Smooth muscle cell (in vitro differentiated cells): ENCODE results near the gene MYRIP. TPM values are rescaled to one million over a fixed set of nuclear protein-coding genes. Genes with fewer than 3 reads are reported as not detected.

Experiments used
- DNase-seq: peaks from one replicate; lab custom pipeline; 2025; ENCODE audit not compliant: unreplicated experiment; lab: John Stamatoyannopoulos, UW
- H2AFZ ChIP-seq: fragments of 200-600 bp; sonication (generic); 2 replicates; pipeline ENCODE4 v1.6.0; 2016; ENCODE audit warnings: antibody characterized with exemption, low read depth, mild to moderate bottlenecking
- H3F3A ChIP-seq: fragments of 200-600 bp; sonication (generic); 2 replicates; pipeline ENCODE4 v1.6.0; 2017; ENCODE audit warnings: antibody characterized with exemption, low read depth
- H3K27ac ChIP-seq: fragments of 200-600 bp; sonication (generic); 2 replicates; pipeline ENCODE4 v1.5.1; 2016; ENCODE audit warnings: low read depth, mild to moderate bottlenecking
- H3K27me3 ChIP-seq: fragments of 200-600 bp; sonication (generic); 2 replicates; pipeline ENCODE4 v1.6.1; 2016; ENCODE audit warnings: low read depth, mild to moderate bottlenecking
- H3K36me3 ChIP-seq: fragments of 200-600 bp; sonication (generic); 2 replicates; pipeline ENCODE4 v1.5.1; 2016; ENCODE audit warnings: low read depth
- H3K4me1 ChIP-seq: fragments of 200-600 bp; sonication (generic); 2 replicates; pipeline ENCODE4 v1.5.1; 2016; ENCODE audit warnings: low read depth
- H3K4me2 ChIP-seq: fragments of 200-600 bp; sonication (generic); 2 replicates; pipeline ENCODE4 v1.6.0; 2016; ENCODE audit warnings: mild to moderate bottlenecking
- H3K4me3 ChIP-seq: fragments of 200-600 bp; sonication (generic); 2 replicates; pipeline ENCODE4 v1.5.1; 2016; ENCODE audit warnings: mild to moderate bottlenecking
- H3K79me2 ChIP-seq: fragments of 200-600 bp; sonication (generic); 2 replicates; pipeline ENCODE4 v1.6.0; 2016; ENCODE audit warnings: low read depth, mild to moderate bottlenecking
- H3K9ac ChIP-seq: fragments of 200-600 bp; sonication (generic); 2 replicates; pipeline ENCODE4 v1.6.0; 2016; ENCODE audit warnings: low read depth
- H3K9me3 ChIP-seq: fragments of 200-600 bp; sonication (generic); replicated peaks from 2 replicates; pipeline ENCODE4 v1.5.1; 2016; ENCODE audit warnings: low read depth
- H4K20me1 ChIP-seq: fragments of 200-600 bp; sonication (generic); 2 replicates; pipeline ENCODE4 v1.6.0; 2016; ENCODE audit warnings: low read depth
- WGBS: methylation state at CpG from one replicate; pipeline ENCODE4 v1.1.7; 2016; ENCODE audit warnings: low lambda C conversion rate; 5-methylcytosine and 5-hydroxymethylcytosine counted together
- polyA plus RNA-seq: library from polyadenylated mRNA; unstranded; fragments of >200 nt; fragmentation: Nextera tagmentation; extraction: Ambion mirVana; gene quantifications from 2 replicates; pipeline ENCODE4 v1.2.1, GENCODE V29; 2016
- total RNA-seq: library from RNA; depleted of rRNA; stranded (reverse); fragments of >200 nt; gene quantifications from 2 replicates; pipeline ENCODE4 v1.2.3, GENCODE V29; 2014
- TF ChIP-seq, protein P1 (sequence below): fragments of 200-600 bp; sonication (generic); IDR thresholded peaks from 2 replicates; pipeline ENCODE4 v1.5.1; 2017; ENCODE audit warnings: borderline replicate concordance, mild to moderate bottlenecking, antibody characterized with exemption; ENCODE audit not compliant: insufficient read depth, poor library complexity, severe bottlenecking

Gene MYRIP
- total and polyA plus RNA-seq, 2 experiments from 2014 or later: not detected

DNA sequence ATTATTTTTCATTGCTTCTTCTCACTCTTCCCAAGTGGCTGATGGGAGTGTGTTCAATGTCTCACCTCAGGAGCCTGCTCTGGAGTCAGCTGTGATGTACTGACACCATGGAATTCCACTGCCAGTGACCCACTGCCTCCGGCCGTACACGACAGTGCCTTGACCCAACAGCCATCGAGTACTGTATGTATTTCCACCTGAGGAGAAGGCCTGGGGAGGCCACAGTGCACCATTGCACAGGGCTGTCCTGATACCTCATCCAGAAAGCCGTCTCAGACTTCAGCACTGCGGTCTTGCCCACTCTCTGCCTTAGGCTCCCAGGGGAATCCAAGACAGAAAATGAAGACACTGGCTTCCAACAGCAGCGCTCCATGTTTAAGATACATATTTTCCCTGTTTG is 448.7 kb downstream of the MYRIP start:
- no peak overlapping the region for H3K9ac ChIP-seq
- H3K4me3 ChIP-seq: no peak overlapping the region
- H3K4me1 ChIP-seq: no peaks in the 10 kb centered on the region
- no peaks in the 10 kb centered on the region for H3K79me2 ChIP-seq
- TF ChIP-seq, protein P1, sequence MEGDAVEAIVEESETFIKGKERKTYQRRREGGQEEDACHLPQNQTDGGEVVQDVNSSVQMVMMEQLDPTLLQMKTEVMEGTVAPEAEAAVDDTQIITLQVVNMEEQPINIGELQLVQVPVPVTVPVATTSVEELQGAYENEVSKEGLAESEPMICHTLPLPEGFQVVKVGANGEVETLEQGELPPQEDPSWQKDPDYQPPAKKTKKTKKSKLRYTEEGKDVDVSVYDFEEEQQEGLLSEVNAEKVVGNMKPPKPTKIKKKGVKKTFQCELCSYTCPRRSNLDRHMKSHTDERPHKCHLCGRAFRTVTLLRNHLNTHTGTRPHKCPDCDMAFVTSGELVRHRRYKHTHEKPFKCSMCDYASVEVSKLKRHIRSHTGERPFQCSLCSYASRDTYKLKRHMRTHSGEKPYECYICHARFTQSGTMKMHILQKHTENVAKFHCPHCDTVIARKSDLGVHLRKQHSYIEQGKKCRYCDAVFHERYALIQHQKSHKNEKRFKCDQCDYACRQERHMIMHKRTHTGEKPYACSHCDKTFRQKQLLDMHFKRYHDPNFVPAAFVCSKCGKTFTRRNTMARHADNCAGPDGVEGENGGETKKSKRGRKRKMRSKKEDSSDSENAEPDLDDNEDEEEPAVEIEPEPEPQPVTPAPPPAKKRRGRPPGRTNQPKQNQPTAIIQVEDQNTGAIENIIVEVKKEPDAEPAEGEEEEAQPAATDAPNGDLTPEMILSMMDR: no peak
- no peaks in the 10 kb centered on the region for H3K36me3 ChIP-seq
- no peak overlapping the region for H3K27ac ChIP-seq
- H2AFZ ChIP-seq: no peak overlapping the region
- H3F3A ChIP-seq: no peaks in the 10 kb centered on the region
- H3K4me2 ChIP-seq: no peak overlapping the region
- H3K27me3 ChIP-seq: no peaks in the 10 kb centered on the region
- H3K9me3 ChIP-seq: no peaks in the 10 kb centered on the region
- H4K20me1 ChIP-seq: no peaks in the 10 kb centered on the region
- WGBS: 97% methylated on average over 7 of the region's 7 CpGs
- DNase-seq: no peak

DNA sequence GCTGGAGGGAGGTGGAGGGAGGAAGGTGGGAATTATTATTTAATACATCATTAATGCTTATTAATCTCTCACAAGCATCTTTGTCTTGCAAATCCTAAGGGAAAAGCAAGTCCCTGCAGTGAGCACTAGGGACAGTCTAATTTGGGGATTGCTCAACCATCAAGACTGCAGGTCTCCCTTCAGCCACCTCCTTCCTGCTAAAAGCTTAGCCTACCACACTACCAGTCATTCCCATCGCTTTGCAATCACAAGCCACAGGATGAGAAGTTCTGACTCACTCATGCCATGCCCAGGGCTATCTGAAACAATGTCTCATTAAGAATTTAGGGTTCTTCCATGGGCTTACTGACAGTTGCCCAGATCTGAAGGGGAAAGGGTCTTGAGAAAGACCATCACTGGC is 449.1 kb downstream of the MYRIP start:
- 40% methylated on average over 1 of the region's 1 CpG for WGBS
- TF ChIP-seq, protein P1: no peak
- H3K4me2 ChIP-seq: no peak overlapping the region

DNA sequence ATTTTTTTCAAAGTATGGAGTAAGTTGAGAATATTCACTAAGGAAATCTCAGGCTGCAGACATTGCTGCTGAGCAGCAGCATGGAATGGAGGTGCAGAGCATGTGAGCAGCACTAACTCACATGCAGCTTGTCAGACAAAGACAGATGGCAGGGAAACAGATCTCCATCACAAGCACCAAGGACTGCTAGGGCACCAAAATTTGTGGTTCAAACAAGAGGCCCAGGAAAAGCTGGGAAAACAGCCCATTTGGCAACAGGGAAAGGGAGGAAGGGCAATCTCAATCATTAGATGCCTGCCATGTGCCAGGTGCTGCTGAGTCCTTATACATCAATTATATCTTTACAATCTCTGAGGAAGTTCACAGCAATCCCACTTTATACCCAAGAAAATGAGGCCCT is 452.9 kb downstream of the MYRIP start:
- no peaks in the 10 kb centered on the region for H3K79me2 ChIP-seq
- no peak overlapping the region for H2AFZ ChIP-seq
- no peaks in the 10 kb centered on the region for H3F3A ChIP-seq
- no peaks in the 10 kb centered on the region for H3K36me3 ChIP-seq
- no peak overlapping the region for H3K4me3 ChIP-seq
- H3K4me2 ChIP-seq: no peak overlapping the region
- no peak for DNase-seq
- no peak overlapping the region for H3K9ac ChIP-seq
- TF ChIP-seq, protein P1: no peak
- H3K9me3 ChIP-seq: no peaks in the 10 kb centered on the region
- H3K27ac ChIP-seq: no peak overlapping the region
- no peaks in the 10 kb centered on the region for H4K20me1 ChIP-seq
- no peaks in the 10 kb centered on the region for H3K4me1 ChIP-seq
- no peaks in the 10 kb centered on the region for H3K27me3 ChIP-seq

More for the DNA sequence above, 449.1 kb downstream of the MYRIP start:
- Histone ChIP-seq H4K20me1 (no peaks in the 10 kb centered on the region), H3K27me3 (no peaks in the 10 kb centered on the region), H2AFZ (no peak overlapping the region), H3K4me3 (no peak overlapping the region), H3K79me2 (no peaks in the 10 kb centered on the region), H3K27ac (no peak overlapping the region), H3K4me1 (no peaks in the 10 kb centered on the region), H3K9ac (no peak overlapping the region), H3F3A (no peaks in the 10 kb centered on the region), H3K36me3 (no peaks in the 10 kb centered on the region), H3K9me3 (no peaks in the 10 kb centered on the region)
- no peak for DNase-seq

DNA sequence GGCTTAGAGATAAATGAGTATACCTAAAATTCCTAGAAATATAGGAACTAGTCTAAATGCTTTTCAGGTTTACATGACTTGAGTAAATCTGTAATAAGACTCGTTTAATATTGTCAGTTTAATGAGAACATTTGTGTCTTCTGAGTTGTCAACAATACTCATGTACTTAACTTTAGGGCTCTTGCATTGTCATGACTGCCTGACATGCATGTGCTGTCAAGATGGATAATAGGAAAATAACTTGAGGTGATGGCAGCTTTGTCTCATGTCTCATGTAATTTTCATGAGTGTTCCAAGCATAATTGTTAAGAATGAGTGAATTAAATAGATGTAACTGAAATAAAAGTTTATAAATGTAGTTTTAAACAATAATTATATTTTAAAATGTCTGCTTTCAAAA is 455.0 kb downstream of the MYRIP start:
- Histone ChIP-seq H3K9ac (no peak overlapping the region), H3F3A (no peaks in the 10 kb centered on the region), H3K27me3 (no peaks in the 10 kb centered on the region), H4K20me1 (no peaks in the 10 kb centered on the region), H3K27ac (no peak overlapping the region), H3K4me2 (no peak overlapping the region), H3K4me1 (peaks cover 11% of the 10 kb centered on the region), H3K4me3 (no peak overlapping the region), H3K9me3 (no peaks in the 10 kb centered on the region), H3K79me2 (no peaks in the 10 kb centered on the region), H2AFZ (no peak overlapping the region), H3K36me3 (no peaks in the 10 kb centered on the region)
- 85% methylated on average over 1 of the region's 1 CpG for WGBS
- TF ChIP-seq, protein P1: no peak
- no peak for DNase-seq
